Endodermal cell (in vitro differentiated cells): ENCODE results near the gene CD93. TPM values are rescaled to one million over a fixed set of nuclear protein-coding genes. Genes with fewer than 3 reads are reported as not detected.

Source experiments
- DNase-seq: peaks from one replicate; pipeline ENCODE4 v3.0.0-alpha.2; 2017
- H3K27ac ChIP-seq: 2 replicates; pipeline ENCODE4 v1.5.1; 2013; ENCODE audit warnings: mild to moderate bottlenecking, low read depth, low read length, moderate library complexity
- H3K27me3 ChIP-seq: 2 replicates; pipeline ENCODE4 v1.6.1; 2013; ENCODE audit warnings: mild to moderate bottlenecking, low read length, moderate library complexity; ENCODE audit not compliant: insufficient read depth, control insufficient read depth, poor library complexity, severe bottlenecking
- H3K36me3 ChIP-seq: 2 replicates; pipeline ENCODE4 v1.7.0; 2013; ENCODE audit warnings: mild to moderate bottlenecking, low read length, moderate library complexity; ENCODE audit not compliant: control insufficient read depth, insufficient read depth
- H3K4me1 ChIP-seq: one replicate; pipeline ENCODE4 v1.7.0; 2013; ENCODE audit warnings: low read length; ENCODE audit not compliant: control insufficient read depth, insufficient read depth
- H3K4me3 ChIP-seq: 2 replicates; pipeline ENCODE4 v1.5.1; 2013; ENCODE audit warnings: mild to moderate bottlenecking, low read length, moderate library complexity
- H3K9ac ChIP-seq: 2 replicates; pipeline ENCODE4 v1.6.1; 2013; ENCODE audit warnings: mild to moderate bottlenecking, low read length, moderate library complexity; ENCODE audit not compliant: poor library complexity, severe bottlenecking; ENCODE audit errors: extremely low read depth
- H3K9me3 ChIP-seq: 2 replicates; pipeline ENCODE4 v1.6.1; 2013; ENCODE audit warnings: mild to moderate bottlenecking, low read length, moderate library complexity; ENCODE audit not compliant: control insufficient read depth
- H3K27ac Mint-ChIP-seq: 2 replicates; pipeline ENCODE4 v1.8.0; 2020; ENCODE audit warnings: mixed read lengths
- H3K27me3 Mint-ChIP-seq: 2 replicates; pipeline ENCODE4 v1.8.0; 2021; ENCODE audit warnings: mild to moderate bottlenecking, mixed read lengths; ENCODE audit not compliant: insufficient read depth
- H3K36me3 Mint-ChIP-seq: 2 replicates; pipeline ENCODE4 v1.8.0; 2020; ENCODE audit warnings: low read depth, mixed read lengths
- H3K4me1 Mint-ChIP-seq: 2 replicates; pipeline ENCODE4 v1.8.0; 2020; ENCODE audit warnings: mixed read lengths
- H3K4me3 Mint-ChIP-seq: 2 replicates; pipeline ENCODE4 v1.8.0; 2020; ENCODE audit warnings: mild to moderate bottlenecking, moderate library complexity, mixed read lengths
- H3K9me3 Mint-ChIP-seq: 2 replicates; pipeline ENCODE4 v1.8.0; 2020; ENCODE audit warnings: mild to moderate bottlenecking, mixed read lengths
- WGBS, 2 experiments: methylation state at CpG; one replicate each; pipeline versions ENCODE4 v1.1.5 to v1.1.7; 2013; ENCODE audit warnings: missing lambda C conversion rate in 2 of 2, mixed read lengths in 1 of 2; ENCODE audit not compliant: insufficient coverage in 1 of 2, insufficient read length in 1 of 2; 5-methylcytosine and 5-hydroxymethylcytosine counted together
- total RNA-seq, 2 donors: library from RNA; stranded (reverse); fragmentation: NEBNext Ultra II Directional in 1 of 2; extraction: Animal tissue kit (Norgen Biotek cat#: 25700) in 1 of 2; gene quantifications; 2 replicates in 1 of 2; 3 replicates in 1 of 2; pipeline ENCODE4 v1.2.1, GENCODE V29; 2021
- TF ChIP-seq, protein P1 (sequence below): fragments of 200-600 bp; sonication (generic); conservative IDR thresholded peaks from 2 replicates; pipeline ENCODE4 v1.5.0; 2021; ENCODE audit warnings: antibody characterized with exemption, mild to moderate bottlenecking

The CD93 gene
- total RNA-seq, 2 donors from 2014 or later: 0.04 TPM; not detected in 1

DNA sequence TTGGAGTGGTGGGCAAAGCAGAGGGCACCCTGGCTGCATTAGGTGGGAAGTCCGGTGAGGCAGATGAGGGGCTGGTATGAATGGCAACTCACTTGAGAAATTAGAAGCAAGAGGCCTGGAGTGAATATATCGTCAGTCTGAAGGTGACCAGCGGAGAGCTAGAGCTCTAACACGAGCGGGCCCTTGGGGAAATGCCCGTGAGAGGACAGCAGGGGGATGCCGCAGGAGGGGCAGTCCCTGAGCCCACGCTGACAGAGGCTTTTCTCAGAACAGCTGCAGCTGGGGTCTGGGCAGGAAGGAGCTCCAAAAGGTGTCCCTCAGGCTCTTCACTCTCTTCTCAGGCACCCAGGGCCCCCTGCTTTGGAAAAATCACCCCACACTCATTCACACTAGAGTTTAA lies 32.0 kb upstream of the CD93 start:
- Histone ChIP-seq H3K9ac (no peak overlapping the region), H3K27me3 (no peaks in the 10 kb centered on the region), H3K27ac (no peak overlapping the region), H3K36me3 (no peaks in the 10 kb centered on the region), H3K4me1 (no peaks in the 10 kb centered on the region), H3K4me3 (no peak overlapping the region), H3K9me3 (no peaks in the 10 kb centered on the region)
- Mint-ChIP-seq H3K27me3 (peaks cover 8% of the 10 kb centered on the region), H3K4me3 (no peak overlapping the region), H3K36me3 (no peaks in the 10 kb centered on the region), H3K4me1 (peaks cover 12% of the 10 kb centered on the region), H3K9me3 (no peaks in the 10 kb centered on the region), H3K27ac (no peak overlapping the region)
- DNase-seq: no peak
- TF ChIP-seq, protein P1, sequence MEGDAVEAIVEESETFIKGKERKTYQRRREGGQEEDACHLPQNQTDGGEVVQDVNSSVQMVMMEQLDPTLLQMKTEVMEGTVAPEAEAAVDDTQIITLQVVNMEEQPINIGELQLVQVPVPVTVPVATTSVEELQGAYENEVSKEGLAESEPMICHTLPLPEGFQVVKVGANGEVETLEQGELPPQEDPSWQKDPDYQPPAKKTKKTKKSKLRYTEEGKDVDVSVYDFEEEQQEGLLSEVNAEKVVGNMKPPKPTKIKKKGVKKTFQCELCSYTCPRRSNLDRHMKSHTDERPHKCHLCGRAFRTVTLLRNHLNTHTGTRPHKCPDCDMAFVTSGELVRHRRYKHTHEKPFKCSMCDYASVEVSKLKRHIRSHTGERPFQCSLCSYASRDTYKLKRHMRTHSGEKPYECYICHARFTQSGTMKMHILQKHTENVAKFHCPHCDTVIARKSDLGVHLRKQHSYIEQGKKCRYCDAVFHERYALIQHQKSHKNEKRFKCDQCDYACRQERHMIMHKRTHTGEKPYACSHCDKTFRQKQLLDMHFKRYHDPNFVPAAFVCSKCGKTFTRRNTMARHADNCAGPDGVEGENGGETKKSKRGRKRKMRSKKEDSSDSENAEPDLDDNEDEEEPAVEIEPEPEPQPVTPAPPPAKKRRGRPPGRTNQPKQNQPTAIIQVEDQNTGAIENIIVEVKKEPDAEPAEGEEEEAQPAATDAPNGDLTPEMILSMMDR: peak; percentile 9
- WGBS, 2 experiments: 88 to 89% methylated on average over 5 to 8 of the region's 8 CpGs

DNA sequence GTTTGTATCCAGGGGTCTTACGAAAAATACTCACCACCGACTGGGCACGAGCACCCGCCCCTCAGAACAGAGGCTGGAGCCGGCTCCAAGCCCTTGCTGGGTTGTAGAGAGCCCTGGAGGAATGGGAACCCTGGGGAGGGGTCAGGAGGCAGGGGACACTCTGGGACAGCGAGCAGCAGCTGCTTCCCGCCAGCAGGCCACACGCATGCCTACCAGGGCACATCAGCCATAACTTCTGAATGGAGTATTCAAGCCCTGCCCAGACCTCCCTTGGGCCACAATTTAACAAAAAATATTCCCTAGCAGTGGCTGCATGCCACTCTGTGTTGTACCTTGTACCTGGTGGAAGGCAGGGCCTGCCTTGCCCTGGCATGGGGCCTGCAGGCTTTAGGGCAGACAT lies 31.6 kb upstream of the CD93 start:
- Histone ChIP-seq H3K9ac (no peak overlapping the region), H3K9me3 (no peaks in the 10 kb centered on the region), H3K4me1 (no peaks in the 10 kb centered on the region), H3K36me3 (no peaks in the 10 kb centered on the region), H3K27me3 (no peaks in the 10 kb centered on the region), H3K27ac (no peak overlapping the region), H3K4me3 (no peak overlapping the region)
- peaks cover 8% of the 10 kb centered on the region for H3K27me3 Mint-ChIP-seq
- no peak overlapping the region for H3K27ac Mint-ChIP-seq
- TF ChIP-seq, protein P1: no peak
- no peak for DNase-seq
- peaks cover 12% of the 10 kb centered on the region for H3K4me1 Mint-ChIP-seq
- no peaks in the 10 kb centered on the region for H3K36me3 Mint-ChIP-seq
- WGBS, 2 experiments: 94 to 100% methylated on average over 2 to 8 of the region's 8 CpGs
- H3K9me3 Mint-ChIP-seq: no peaks in the 10 kb centered on the region
- H3K4me3 Mint-ChIP-seq: no peak overlapping the region

- Histone ChIP-seq H3K9ac (no peak overlapping the region), H3K4me1 (no peaks in the 10 kb centered on the region), H3K27me3 (no peaks in the 10 kb centered on the region), H3K27ac (no peak overlapping the region), H3K9me3 (no peaks in the 10 kb centered on the region), H3K36me3 (no peaks in the 10 kb centered on the region), H3K4me3 (no peak overlapping the region)
- DNase-seq: no peak
- Mint-ChIP-seq H3K27ac (no peak overlapping the region), H3K36me3 (no peaks in the 10 kb centered on the region), H3K9me3 (no peaks in the 10 kb centered on the region), H3K4me3 (no peak overlapping the region), H3K4me1 (peaks cover 8% of the 10 kb centered on the region), H3K27me3 (peaks cover 8% of the 10 kb centered on the region)
- 83 to 86% methylated on average over 10 of the region's 10 CpGs for WGBS, 2 experiments
- TF ChIP-seq, protein P1: no peak
Observed at GRCh38 chr20:23116311-23117089, 30.4 kb upstream of the CD93 start.
